Left forelimb (tissue), 1 donor: ENCODE data around the gene RGL1.

Experiments
- DNase-seq: peaks from one replicate; pipeline ENCODE4 v3.0.0-alpha.2; 2018; ENCODE audit warnings: low spot score

Gene RGL1

DNA sequence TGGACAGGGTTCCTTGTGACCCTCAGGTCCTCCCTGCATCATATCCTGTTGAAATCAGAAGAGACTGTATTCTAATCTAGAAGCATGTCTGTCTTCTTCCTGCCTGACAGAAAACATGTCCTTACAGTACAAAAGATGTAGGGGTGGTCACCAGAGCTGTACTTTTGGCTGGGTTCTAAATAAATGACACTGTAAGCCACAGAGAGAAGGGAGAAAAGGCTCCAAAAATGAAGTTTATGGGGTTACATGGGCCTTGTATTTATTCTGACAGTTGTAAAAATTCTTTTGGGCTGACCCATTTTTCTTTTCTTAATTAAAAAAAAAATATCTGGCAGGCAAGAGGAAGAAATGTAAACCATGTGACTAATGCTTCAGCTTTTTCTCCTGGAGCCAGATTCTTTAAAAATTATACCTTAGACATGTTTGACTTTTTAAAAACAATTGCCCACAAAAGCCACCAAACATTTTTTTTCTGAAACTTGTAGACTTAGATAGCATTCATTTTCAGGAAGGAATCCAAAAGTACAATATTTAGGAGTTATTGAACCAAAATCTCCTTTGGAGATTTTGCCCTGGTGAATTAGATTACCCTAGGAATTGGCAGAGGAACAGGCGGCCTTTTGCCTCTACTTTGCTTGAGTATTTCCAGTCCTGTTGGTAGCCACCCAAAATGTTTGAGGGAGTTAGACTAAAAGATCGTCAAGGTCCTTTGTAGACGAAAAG, 17.1 kb downstream of the RGL1 start:
- DNase-seq = no peak

DNA sequence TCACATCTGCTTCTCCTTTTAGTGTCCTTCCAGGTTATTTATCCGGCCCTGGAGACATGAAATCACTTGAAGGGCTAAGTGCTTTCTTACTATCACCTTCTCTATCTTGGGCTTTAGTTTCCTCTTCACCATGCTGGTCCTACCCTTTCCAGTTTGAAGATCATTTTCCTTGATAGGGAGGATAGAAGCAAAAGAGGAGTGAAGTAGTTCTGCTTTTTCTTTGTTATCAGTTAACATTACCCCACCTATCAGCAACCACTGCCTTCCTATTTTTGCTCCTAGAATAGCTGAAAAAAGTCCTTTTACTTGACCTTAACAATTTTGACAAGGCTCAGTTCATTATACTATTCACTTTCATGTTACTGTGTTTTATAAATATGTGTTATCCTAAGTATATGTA, 19.4 kb downstream of the RGL1 start:
- no peak for DNase-seq

DNA sequence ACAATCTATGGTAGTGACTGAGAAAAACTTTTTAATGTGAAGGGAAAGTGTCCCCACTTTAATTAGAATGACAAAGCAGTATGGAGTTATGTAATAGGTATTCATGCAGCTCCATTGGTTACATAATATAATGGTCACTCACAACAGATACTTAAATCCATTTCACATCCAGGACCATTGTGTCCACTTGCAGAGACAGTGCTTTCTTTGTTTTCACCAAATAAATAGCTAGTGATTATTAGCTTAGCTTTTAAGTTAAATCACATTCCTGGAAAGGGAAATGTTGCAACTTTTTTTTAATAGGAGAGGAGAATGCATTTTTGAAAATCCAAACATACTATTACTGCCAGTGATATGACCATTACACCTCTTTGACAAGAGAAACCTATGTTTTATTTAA, 22.9 kb downstream of the RGL1 start:
- no peak for DNase-seq

DNA sequence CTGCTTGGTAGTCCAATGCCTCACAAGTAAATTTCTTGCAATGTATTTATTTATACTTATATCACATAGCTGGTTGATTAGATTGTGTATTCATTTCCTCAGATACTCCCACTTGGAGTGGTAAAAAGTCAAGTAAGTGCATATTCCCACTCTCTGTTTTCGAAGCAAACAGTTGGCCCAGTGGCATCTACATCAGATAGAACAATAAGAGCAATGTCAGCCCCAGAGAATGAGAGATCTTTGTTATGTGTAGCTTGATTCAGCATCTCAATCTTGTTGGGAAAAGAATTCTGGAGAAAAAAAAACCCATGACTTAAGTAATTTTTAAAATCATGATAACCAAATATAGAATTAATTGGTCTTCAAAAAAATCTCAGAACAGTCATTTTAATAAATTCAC, 25.5 kb downstream of the RGL1 start:
- no peak for DNase-seq

DNA sequence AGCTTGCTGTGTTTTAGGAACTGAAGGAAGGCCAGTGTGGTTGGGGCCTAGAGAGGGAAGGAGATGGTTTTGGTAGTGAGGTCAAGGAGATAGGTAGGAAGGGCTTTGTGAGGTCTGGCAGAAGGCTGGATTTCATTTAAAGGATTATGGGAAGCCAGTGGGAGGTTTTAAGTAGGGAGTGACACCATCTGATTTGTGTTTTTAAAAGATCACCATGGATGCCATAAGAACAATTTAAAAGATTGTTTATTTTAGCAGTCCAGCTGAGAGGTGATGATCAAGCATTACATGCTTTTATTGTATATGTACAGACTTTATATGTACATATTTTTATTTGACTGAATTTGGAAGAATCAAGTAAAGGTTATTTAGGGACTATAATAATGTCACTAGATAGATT, 26.4 kb downstream of the RGL1 start:
- DNase-seq = no peak

DNA sequence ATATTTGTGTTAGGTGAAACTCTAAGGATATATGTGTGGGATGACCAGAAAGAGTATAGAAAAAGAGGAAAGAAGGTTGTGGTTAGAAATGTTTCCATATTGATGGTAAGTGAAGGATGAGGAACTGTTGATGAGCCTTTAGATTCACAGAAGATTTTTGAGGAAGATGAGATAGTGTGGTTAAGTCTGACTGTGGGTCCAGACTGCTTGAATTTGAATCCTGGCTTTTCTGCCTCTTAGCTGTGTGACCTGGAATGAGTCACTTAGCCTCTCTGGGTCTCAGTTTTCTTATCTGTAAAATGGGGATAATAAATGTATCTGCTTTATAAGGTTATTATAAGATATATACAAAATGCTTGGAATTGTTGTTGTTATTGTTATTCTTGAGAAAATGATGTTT, 27.5 kb downstream of the RGL1 start:
- DNase-seq = no peak

DNA sequence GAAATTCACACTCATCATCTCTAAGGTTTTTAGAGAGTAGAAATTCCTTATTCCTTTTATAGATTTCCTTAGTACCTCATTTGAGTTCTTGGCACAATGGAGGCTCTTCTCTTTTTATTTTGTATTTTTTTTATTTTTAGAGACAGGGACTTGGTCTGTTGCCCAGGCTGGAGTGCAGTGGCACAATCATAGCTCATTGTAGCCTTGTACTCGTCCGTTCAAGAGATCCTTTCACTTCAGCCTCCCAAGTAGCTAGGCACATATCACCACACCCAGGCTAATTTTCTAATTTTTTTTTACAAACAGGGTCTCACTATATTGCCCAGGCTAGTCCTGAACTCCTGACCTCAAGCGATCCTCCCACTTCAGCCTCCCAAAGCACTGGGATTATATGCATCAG, 29.6 kb downstream of the RGL1 start:
- no peak for DNase-seq

DNA sequence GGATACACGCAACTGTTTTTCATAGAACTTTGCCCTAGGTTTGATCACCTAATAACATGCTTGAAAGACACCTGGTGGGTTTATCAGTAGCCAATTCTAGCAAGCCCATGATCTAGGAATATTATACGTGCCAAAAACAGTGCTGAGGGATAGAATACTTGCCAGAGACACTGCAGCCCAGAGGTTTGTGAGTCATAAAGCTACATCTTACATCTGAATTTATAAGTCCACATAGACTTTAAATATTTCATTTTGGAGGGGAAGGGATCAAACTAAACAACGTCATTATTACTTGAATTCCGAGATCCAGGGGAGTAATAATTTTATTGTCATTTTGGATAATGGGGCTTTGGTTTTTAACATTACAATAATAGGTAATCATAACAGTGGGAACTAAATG, 31.7 kb downstream of the RGL1 start:
- no peak for DNase-seq

DNA sequence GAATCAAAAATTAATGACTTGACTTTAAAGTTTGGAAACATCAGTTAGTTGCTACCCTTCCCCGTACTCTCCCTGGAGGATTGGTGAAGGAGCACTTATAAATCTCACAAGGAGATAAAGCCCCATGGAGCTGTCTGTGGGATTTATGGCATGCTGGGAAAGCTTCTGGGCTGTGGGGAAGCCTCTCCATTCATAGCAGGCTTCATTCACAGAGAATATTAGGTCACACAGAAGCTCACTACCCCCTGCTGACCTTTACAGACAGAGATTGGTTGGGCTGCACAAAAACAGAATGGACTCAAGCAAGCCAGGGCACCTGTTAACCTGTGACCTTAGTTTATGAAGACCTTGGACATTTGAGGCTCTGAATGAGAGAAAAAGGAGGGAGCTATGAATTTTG, 32.1 kb downstream of the RGL1 start:
- DNase-seq = no peak

DNA sequence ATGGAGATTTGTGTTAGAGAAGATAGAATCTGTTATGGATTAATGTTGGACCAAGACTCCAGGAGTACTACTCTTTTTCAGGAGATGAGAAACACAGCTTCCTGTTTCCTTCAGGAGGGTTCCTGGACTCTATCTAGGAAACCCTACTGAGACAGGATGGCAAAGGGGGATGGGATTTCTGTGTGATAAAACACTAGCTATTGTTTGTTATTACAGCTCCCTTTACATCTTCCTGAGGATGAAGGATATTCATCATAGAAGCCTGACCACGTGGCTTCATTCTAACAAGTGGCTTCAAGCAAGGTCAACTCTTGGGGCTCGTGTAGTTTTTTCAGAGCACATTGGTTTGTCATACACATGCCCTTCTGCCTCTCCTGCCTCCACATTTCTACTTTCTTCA, 33.3 kb downstream of the RGL1 start:
- DNase-seq = no peak

DNA sequence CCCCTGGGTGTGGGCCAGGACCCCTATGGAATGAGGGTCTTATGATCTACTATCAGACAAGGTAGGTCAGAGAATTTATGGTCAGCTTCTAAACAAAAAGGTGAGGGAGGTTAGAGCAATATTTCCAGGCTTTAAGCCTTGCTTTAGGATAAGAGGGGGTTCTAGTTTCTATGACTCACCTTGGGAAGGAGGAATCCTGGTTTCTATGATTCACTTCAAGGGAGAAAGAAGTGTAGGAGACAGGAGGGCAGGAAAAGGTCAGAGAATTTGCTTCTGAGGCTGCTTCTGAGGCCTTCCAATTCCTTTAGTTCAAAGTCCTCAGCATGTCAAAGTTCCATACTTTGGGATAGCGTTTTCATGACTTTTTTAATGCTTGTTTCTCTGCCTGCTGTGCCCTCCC, 35.2 kb downstream of the RGL1 start:
- no peak for DNase-seq

DNA sequence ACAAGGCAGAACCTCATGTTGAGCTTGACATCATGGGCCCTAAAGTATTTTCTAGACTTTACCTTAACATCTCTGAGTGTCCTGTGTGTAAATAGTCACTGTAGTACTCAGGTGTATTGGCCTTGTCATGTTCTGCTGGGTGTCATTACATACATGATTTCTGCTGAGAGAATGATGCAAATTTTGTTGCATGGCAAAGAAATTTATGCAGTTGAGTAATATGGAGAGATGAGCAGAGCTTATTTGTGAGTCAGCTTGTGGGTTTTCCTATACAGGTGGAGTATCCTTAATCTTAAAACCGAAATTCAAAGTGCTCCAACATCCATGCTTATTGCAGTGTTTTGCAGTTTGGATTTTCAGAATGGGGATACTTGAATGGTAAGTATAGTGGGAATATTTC, 36.6 kb downstream of the RGL1 start:
- no peak for DNase-seq

DNA sequence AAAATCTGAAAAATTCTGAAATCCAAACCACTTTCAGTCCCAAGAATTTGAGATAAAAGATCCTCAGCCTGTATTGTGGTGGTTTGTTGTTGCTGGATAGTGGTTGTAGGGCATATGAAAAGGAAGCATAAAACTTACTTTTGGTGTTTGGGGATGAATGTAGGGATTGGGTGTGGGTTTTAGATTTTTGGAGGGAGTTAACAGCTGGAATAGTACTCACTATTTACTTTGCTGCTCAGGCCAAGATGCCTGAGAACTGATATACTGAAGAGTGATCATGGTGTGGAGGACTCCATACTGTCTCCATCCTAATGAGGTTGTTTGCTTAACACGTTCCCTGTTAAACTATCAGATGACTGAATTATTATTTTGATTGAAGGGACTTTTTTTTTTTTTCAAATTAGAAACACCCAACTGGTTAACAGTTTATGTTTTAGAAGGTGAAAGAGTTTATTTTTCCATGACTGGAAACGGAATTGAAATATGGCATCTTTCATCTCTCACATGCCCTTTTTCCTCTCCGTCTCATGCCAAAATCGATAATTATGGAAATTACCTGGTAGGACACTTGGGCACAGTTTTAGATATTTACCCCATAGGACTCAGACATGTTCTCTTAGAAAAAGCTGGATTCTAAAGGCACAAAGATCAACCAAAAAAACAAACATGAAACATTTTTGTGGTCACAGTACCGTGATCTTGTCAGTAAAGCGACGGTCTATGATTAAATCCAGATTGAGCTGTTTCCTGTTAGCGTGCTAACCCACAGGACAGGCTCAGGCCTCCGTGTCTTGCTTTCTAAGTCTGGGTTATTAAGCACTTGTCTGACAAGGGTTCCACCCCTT, 37.3 kb downstream of the RGL1 start:
- no peak for DNase-seq

DNA sequence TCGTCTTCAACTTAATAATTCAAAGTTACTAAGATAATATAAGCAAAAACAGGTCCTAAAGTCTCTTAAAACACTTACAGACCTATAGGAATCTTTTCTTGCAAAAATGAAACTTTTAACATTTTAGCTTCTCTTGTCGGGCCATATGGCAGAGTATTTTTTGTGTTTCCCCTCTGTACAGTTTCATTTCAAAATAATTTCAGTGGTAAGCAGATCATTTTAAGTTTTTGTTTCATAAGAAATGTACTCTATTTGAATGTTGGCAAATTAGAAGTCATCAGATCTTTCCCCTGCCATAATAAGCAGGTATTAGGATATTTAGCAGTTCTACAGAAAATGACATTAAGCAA, 37.9 kb downstream of the RGL1 start:
- no peak for DNase-seq

DNA sequence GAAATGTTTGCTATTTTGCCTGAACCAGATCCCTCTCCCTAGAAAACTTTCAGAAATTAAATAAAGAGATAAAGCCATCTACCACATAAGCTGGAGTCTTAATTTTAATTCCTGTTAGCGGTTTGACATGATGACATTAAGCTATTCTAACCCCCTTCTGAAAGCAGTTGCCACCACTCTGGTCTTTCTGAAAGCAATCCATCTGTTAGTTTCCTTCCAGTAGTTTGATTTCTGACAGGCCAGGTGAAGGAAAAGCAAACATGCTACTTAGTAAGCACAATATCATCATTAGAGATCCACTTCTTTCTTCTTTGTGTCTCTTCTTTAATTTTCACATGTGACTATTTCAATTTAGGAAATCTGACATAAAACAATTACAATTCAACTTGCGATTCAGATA, 39.9 kb downstream of the RGL1 start:
- no peak for DNase-seq

DNA sequence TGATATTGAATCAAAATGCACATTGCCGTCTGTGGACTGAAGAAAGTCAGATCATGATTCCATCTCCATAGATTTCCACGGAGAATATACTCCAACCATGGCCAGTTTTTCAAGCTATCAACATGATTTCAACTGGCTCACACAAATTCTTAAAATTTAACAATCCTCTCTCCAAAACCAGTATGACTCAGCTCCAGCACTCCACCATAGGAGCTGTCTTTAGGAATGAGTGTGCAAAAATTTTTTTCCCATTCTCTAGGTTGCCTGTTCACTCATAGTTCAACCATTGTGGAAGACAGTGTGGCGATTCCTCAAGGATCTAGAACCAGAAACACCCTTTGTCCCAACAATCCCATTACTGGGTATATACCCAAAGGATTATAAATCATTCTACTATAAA, 40.8 kb downstream of the RGL1 start:
- DNase-seq = no peak

DNA sequence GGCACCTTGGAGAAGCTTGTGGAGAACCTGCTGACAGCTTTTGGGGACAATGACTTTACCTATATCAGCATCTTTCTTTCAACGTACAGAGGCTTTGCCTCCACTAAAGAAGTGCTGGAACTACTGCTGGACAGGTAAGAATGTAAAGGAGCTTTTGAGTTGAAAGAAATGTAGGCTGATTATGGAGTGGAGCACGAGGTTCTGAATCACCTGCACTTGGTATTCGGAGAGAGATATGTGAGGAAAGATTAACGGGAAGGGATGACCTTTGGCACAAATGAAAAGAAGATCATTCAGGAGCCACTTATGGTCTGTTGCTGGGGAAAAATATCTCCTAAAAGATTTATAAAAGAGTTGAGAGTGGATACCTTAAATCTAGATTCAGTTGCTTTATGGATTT, 42.7 kb downstream of the RGL1 start:
- DNase-seq = no peak

DNA sequence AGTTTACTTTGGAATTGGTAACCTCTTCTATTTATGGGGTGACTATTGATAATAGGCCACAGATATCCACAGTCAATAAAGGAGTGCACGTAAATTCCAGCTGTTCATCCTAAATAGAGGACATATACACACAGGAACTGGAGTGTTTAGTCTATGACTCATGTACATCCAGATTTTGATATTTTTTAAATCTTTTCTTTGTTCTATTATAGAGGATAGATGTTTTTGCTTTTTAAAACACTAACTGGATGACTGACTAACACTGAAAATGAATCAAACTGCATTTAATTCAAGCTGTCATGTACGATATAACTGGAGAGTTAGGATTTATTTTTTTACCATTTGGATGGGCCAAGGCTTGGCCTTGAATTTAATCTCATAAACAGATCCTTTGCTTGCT, 45.9 kb downstream of the RGL1 start:
- no peak for DNase-seq

DNA sequence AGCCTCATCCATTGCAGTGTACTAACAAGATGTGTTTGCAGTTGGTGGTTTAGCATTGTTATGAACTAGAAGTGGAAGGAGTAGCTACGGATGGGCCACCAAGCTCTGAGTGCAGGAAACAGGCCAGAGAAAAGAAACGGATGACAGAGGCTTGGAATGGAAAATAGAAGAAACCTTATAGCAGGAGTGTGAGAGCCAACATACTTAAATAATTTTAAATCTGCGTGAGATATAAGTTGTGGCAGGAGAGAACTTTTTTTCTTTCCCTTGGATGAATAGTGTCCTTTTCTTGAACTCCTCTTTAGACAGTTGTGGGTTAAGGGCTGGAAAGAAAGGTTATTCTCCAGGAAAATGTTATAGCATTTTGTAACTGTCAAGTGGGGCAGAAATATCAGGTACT, 54.2 kb downstream of the RGL1 start:
- DNase-seq = no peak

DNA sequence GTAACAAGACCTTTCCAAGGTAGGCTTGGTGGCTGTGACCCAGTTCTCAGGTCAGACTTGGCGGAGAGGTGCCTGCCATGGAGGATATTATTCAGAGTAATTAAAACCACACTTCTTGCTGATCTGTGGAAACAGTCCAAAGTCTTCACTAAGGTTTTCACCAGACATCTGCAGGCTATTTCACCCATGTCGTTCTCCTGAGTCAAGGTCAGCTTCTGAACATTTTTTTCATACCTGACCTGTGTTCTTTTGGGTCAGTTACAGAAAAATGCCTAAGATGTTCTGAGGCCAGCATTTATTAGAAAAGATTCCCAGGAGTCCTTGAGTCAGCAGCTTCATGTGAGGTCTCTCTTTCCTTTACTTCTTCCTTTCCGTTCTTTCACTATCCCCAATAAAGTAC, 54.9 kb downstream of the RGL1 start:
- DNase-seq = no peak

DNA sequence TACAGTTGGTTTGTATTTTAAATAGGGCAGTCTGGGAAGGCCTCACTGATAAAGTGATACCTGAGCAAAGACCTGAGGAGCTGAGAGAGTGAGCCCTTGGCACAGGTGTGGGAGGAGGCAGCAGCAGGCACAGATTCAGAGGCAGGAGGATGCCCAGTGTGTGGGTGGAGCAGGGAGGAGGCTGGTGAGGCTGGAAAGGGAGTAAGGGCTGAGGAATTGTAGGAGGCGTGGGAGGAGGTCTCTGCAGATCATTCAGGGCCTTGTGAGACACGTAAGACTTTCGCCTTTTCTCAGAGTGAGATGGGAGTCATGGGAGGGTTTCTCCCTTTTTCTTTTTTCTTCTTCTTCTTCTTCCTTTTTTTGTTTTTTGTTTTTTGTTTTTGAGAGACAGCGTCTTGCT, 58.0 kb downstream of the RGL1 start:
- no peak for DNase-seq

DNA sequence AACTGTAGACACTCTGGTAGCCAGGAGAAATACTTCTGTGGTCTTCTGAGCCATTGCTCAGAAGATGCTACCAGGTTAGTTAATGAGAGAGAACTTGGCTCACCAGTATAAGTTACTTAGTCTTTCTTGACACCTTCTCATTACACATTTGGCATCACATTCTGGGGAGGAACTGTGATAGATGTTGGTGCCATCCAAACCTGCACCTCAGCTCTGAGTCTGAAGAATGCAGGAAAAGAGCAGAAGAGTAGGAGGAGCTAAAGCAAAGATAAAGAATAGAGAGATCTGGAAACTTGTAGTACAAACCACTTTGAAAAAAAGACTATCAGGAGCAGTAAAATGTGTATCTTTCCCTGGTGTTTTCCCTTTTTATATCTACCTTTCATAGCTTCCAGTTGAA, 58.9 kb downstream of the RGL1 start:
- no peak for DNase-seq

DNA sequence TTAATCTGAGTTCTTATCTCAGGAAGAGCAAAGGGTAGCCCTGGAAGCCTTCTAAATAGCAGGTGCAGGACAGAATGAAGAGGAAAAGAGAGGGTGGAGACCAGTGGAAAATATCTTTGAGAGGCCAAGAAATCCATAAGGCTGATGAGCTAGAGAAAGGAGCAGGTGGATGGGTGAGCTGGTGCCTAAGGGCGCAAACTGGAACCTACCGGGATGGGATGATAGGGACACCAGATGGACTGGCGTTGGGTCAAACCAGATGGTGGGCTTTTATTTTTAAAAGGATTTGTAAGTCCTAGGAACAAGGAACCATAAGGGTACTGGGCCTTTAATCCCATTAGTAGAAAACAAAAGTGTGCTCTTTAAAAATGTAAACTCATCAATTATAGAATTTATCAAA, 59.7 kb downstream of the RGL1 start:
- DNase-seq = no peak

DNA sequence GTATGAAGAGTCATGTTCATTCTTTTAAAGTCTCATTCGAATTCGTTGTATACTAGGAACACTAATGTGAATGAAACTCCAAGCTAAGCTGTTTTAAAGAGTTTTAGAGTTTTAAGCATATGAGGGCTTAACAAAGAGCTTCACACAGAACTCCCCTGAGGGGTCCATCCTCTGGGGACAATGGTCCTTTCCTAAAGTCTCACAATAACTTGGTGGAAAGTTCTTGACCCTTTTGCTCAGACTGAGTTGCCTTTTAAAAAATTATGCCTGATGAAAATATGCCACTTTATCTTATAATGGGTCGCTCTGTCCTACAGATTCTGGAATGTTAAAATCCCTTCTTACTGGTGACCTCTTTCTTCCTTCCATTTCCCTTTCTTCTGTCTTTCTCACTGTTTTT, 64.3 kb downstream of the RGL1 start:
- no peak for DNase-seq
